Type B pancreatic cell (in vitro differentiated cells): Measurements from ENCODE around the gene BMP10. TPM values are rescaled to one million over a fixed set of nuclear protein-coding genes. Genes with fewer than 3 reads are reported as not detected.

Experiments
- DNase-seq: peaks from one replicate; pipeline ENCODE4 v3.0.0; 2021; ENCODE audit warnings: mixed read lengths; ENCODE audit not compliant: unreplicated experiment; ENCODE audit errors: extremely low spot score
- H3K27ac Mint-ChIP-seq: 2 replicates; pipeline ENCODE4 v1.8.0; 2021; ENCODE audit warnings: mild to moderate bottlenecking, mixed read lengths
- H3K27me3 Mint-ChIP-seq: 2 replicates; pipeline ENCODE4 v1.8.0; 2021; ENCODE audit warnings: mixed read lengths
- H3K36me3 Mint-ChIP-seq: 2 replicates; pipeline ENCODE4 v1.8.0; 2021; ENCODE audit warnings: mixed read lengths
- H3K4me1 Mint-ChIP-seq: one replicate; pipeline ENCODE4 v1.8.0; 2021; ENCODE audit warnings: mixed read lengths; ENCODE audit not compliant: unreplicated experiment
- H3K4me3 Mint-ChIP-seq: 2 replicates; pipeline ENCODE4 v1.8.0; 2021; ENCODE audit warnings: mild to moderate bottlenecking, mixed read lengths
- H3K9me3 Mint-ChIP-seq: 2 replicates; pipeline ENCODE4 v1.8.0; 2021; ENCODE audit warnings: mixed read lengths
- CTCF ChIP-seq: fragments of 200-600 bp; sonication (generic); conservative IDR thresholded peaks from 2 replicates; pipeline ENCODE4 v1.5.0; 2021; ENCODE audit warnings: antibody characterized with exemption, mild to moderate bottlenecking
- total RNA-seq: library from RNA; stranded (reverse); gene quantifications from 2 replicates; pipeline ENCODE4 v1.2.1, GENCODE V29; 2021; ENCODE audit warnings: low replicate concordance

Gene BMP10
- total RNA-seq, 1 donor from 2014 or later, result 0.36 TPM

DNA sequence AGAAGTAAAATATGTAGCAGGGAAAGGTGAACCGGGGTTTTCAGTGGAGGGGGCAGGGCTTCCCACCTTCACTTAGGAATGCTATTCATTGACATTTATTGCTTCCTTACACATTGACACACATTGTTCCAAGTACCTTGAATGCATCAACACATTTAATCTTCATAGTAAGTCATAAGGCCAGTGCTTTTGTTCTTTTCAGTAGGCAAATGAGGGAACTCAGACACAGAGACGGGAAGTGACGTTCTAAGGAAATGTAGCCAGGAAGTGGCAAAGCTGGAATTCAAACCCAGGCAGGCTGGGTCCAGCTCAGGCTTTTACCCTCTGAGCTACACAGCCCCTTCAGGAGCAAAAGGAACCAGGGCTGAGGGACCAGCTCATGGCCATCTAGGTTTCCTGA lies 20.7 kb downstream of the BMP10 start:
- TF ChIP-seq CTCF, result no peak
- Mint-ChIP-seq H3K27ac (no peak overlapping the region), H3K9me3 (no peaks in the 10 kb centered on the region)

DNA sequence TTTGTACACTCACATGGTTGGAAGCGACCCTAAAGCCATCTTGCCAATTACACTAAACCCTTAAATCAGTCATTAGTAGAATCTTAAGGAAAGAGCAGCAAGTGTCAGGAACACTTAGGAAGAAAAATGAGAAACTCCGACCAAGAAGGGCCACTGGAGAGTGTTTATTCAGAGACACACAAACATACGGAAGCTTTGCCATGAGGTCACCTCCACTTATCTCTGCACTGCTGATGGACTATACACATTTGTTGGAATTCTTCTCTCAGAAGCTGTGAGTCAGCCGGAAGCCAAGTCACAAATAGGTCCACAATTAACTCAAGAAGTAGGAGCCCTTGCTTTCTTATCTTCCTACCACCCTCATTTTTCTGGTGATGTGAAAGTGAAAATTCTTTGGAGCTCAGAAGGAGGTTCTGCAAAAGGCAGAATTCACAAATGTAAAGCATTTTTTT lies 21.6 kb downstream of the BMP10 start:
- H3K27me3 Mint-ChIP-seq, result peaks cover 19% of the 10 kb centered on the region
- no peaks in the 10 kb centered on the region for H3K36me3 Mint-ChIP-seq
- H3K27ac Mint-ChIP-seq, result no peak overlapping the region
- H3K4me1 Mint-ChIP-seq, result no peaks in the 10 kb centered on the region
- no peak for TF ChIP-seq CTCF
- no peak for DNase-seq
- no peaks in the 10 kb centered on the region for H3K9me3 Mint-ChIP-seq
- H3K4me3 Mint-ChIP-seq, result no peak overlapping the region

More for the DNA sequence above, 20.7 kb downstream of the BMP10 start:
- Mint-ChIP-seq H3K27me3 (peaks cover 14% of the 10 kb centered on the region), H3K4me3 (no peak overlapping the region), H3K4me1 (no peaks in the 10 kb centered on the region), H3K36me3 (no peaks in the 10 kb centered on the region)
- DNase-seq, result no peak

- no peak overlapping the region for H3K27ac Mint-ChIP-seq
- DNase-seq, result no peak
- H3K4me1 Mint-ChIP-seq, result no peaks in the 10 kb centered on the region
- no peaks in the 10 kb centered on the region for H3K9me3 Mint-ChIP-seq
- H3K36me3 Mint-ChIP-seq, result no peaks in the 10 kb centered on the region
- peaks cover 23% of the 10 kb centered on the region for H3K27me3 Mint-ChIP-seq
- TF ChIP-seq CTCF, result no peak
- H3K4me3 Mint-ChIP-seq, result no peak overlapping the region
Measured at GRCh38 chr2:68847751-68848150, 23.4 kb downstream of the BMP10 start.

DNA sequence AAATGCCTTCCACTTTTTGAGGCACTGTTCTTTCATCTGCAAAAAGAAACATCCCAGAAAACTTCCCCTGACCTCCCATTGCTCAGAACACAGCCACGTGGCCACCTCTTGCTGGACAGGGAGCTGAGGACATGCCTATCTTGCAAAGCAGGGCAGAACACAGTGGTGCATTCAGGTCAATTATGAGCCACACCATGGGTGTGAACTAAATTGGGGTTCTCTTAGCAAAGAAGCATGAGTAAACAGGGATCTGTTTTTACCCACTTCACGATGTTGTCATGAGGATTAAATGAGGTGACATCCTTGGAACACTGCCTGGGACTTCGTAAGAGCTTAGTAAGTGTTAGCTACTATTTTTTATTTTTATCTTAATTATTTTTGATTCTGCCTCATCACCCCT lies 25.1 kb downstream of the BMP10 start:
- H3K27ac Mint-ChIP-seq, result no peak overlapping the region
- no peaks in the 10 kb centered on the region for H3K36me3 Mint-ChIP-seq
- no peak for DNase-seq
- peaks cover 23% of the 10 kb centered on the region for H3K27me3 Mint-ChIP-seq
- H3K9me3 Mint-ChIP-seq, result no peaks in the 10 kb centered on the region
- H3K4me1 Mint-ChIP-seq, result no peaks in the 10 kb centered on the region
- no peak overlapping the region for H3K4me3 Mint-ChIP-seq
- no peak for TF ChIP-seq CTCF

DNA sequence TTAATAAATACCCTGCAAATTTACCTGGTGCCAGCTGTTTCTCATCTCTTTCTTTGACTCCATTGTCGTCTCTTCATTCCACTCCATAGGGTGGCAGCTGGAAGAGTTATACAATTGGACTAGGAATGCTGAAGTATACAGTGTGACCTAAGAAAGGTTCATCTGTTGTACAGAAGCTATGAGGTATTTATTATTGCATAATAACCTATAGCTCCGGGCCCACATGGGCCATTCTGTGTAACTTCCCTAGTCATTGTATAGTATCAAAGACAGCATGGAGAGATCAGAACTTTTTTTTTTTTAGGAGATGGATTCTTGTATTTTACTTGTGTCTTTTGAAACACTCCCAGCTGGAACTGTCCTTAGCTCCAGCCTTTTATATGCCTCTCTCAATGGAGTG lies 26.2 kb downstream of the BMP10 start:
- no peaks in the 10 kb centered on the region for H3K36me3 Mint-ChIP-seq
- H3K27ac Mint-ChIP-seq, result no peak overlapping the region
- peaks cover 23% of the 10 kb centered on the region for H3K27me3 Mint-ChIP-seq
- no peak for TF ChIP-seq CTCF
- H3K9me3 Mint-ChIP-seq, result no peaks in the 10 kb centered on the region
- no peak for DNase-seq
- H3K4me1 Mint-ChIP-seq, result no peaks in the 10 kb centered on the region
- H3K4me3 Mint-ChIP-seq, result no peak overlapping the region

GRCh38 chr2:68839260-68839833 lies 31.9 kb downstream of the BMP10 start:
- Mint-ChIP-seq H3K27me3 (peaks cover under 1% of the 10 kb centered on the region), H3K27ac (no peak overlapping the region), H3K9me3 (no peaks in the 10 kb centered on the region), H3K36me3 (no peaks in the 10 kb centered on the region), H3K4me3 (no peak overlapping the region), H3K4me1 (no peaks in the 10 kb centered on the region)
- TF ChIP-seq CTCF, result peak; percentile 46
- no peak for DNase-seq
